GM12878 (cell line): ENCODE results near the gene KRTAP4-7.

Experiments used
- CTCF ChIP-seq, 3 experiments: IDR thresholded peaks in 2 of 3; conservative IDR thresholded peaks in 1 of 3; 2 replicates each; pipeline ENCODE4 v1.5.1; 2011; ENCODE audit warnings: low read depth in 3 of 3, low read length in 3 of 3, mild to moderate bottlenecking in 3 of 3, control low read depth in 2 of 3, moderate library complexity in 2 of 3, inconsistent platforms in 1 of 3, mixed read lengths in 1 of 3; ENCODE audit not compliant: control insufficient read depth in 2 of 3, insufficient read depth in 1 of 3; ENCODE audit errors: extremely low read depth in 1 of 3
- EP300 ChIP-seq, 2 experiments: fragments of 150-350 bp in 1 of 2; IDR thresholded peaks; 2 replicates each; pipeline ENCODE4 v1.6.1; 2011 to 2012; ENCODE audit warnings: low read depth in 2 of 2, low read length in 2 of 2, borderline replicate concordance in 1 of 2, improper control_type of control experiment in 1 of 2, inconsistent platforms in 1 of 2; ENCODE audit not compliant: control insufficient read depth in 1 of 2
- EZH2 ChIP-seq: IDR thresholded peaks from 2 replicates; pipeline ENCODE4 v1.6.1; 2012; ENCODE audit warnings: low read depth, mild to moderate bottlenecking, control low read depth, inconsistent platforms, low read length, borderline replicate concordance; ENCODE audit not compliant: control insufficient read depth
- FOS ChIP-seq: IDR thresholded peaks from 3 replicates; pipeline ENCODE4 v1.6.1; 2011; ENCODE audit warnings: borderline replicate concordance; ENCODE audit not compliant: insufficient read length; ENCODE audit errors: extremely low read depth
- GABPA ChIP-seq: IDR thresholded peaks from 2 replicates; pipeline ENCODE4 v1.6.1; 2014; ENCODE audit warnings: antibody characterized with exemption, low read depth, mild to moderate bottlenecking, inconsistent platforms
- IKZF1 ChIP-seq: fragments of 450-650 bp; conservative IDR thresholded peaks from 2 replicates; pipeline ENCODE4 v1.6.1; 2017; ENCODE audit warnings: antibody characterized with exemption, mild to moderate bottlenecking
- MAX ChIP-seq: IDR thresholded peaks from 2 replicates; pipeline ENCODE4 v1.6.1; 2012; ENCODE audit warnings: low read depth, low read length, improper control_type of control experiment
- MTA3 ChIP-seq: IDR thresholded peaks from 2 replicates; pipeline ENCODE4 v1.6.1; 2012; ENCODE audit warnings: low read length, inconsistent platforms, borderline replicate concordance
- POLR2A ChIP-seq: IDR thresholded peaks from 2 replicates; pipeline ENCODE4 v1.6.1; 2011; ENCODE audit warnings: low read depth, mild to moderate bottlenecking, low read length
- POLR2AphosphoS5 ChIP-seq: IDR thresholded peaks from 2 replicates; pipeline ENCODE4 v1.6.1; 2011; ENCODE audit warnings: mild to moderate bottlenecking, low read length, inconsistent platforms
- RUNX3 ChIP-seq: IDR thresholded peaks from 2 replicates; pipeline ENCODE4 v1.6.1; 2012; ENCODE audit warnings: low read length, inconsistent platforms
- TCF12 ChIP-seq: IDR thresholded peaks from 2 replicates; pipeline ENCODE4 v1.6.1; 2011; ENCODE audit warnings: low read depth, mild to moderate bottlenecking, low read length
- TCF3 ChIP-seq: IDR thresholded peaks from 2 replicates; pipeline ENCODE4 v1.6.1; 2012; ENCODE audit warnings: low read depth, mild to moderate bottlenecking, low read length, borderline replicate concordance; ENCODE audit not compliant: insufficient read depth

GRCh38 chr17:41082626-41083025, 1.3 kb upstream of the KRTAP4-7 start:
- TF ChIP-seq TCF12 (no peak), TCF3 (no peak), POLR2A (no peak), RUNX3 (no peak), CTCF (IDR thresholded peaks at IDR 0.05 in 2 of 3, conservative IDR thresholded peaks at IDR 0.05 in 1 of 3; ENCODE audit: control insufficient read depth in 2 of 3, extremely low read depth in 1 of 3, insufficient read depth in 1 of 3, low read depth in 3 of 3, low read length in 3 of 3) (no peak), EP300 (IDR thresholded peaks at IDR 0.05; ENCODE audit: borderline replicate concordance in 1 of 2, control insufficient read depth in 1 of 2, low read depth in 2 of 2, low read length in 2 of 2) (no peak), POLR2AphosphoS5 (no peak), MAX (no peak), FOS (no peak), IKZF1 (no peak), EZH2 (no peak), GABPA (no peak), MTA3 (no peak)
